Measurements from ENCODE around the gene MAD2L2.

The MAD2L2 gene

GRCh38 chr1:11705596-11705995, 24.6 kb upstream of the MAD2L2 start:
- no peak for DNase-seq (ENCODE audit: low read depth in 3 of 3, low spot score in 1 of 3)

GRCh38 chr1:11704691-11705475, 23.9 kb upstream of the MAD2L2 start:
- DNase-seq (ENCODE audit: low read depth in 3 of 3, low spot score in 1 of 3), result no peak

- no peak for DNase-seq (ENCODE audit: low read depth in 3 of 3, low spot score in 1 of 3)
Observed at GRCh38 chr1:11704194-11704529, 23.2 kb upstream of the MAD2L2 start.

DNA sequence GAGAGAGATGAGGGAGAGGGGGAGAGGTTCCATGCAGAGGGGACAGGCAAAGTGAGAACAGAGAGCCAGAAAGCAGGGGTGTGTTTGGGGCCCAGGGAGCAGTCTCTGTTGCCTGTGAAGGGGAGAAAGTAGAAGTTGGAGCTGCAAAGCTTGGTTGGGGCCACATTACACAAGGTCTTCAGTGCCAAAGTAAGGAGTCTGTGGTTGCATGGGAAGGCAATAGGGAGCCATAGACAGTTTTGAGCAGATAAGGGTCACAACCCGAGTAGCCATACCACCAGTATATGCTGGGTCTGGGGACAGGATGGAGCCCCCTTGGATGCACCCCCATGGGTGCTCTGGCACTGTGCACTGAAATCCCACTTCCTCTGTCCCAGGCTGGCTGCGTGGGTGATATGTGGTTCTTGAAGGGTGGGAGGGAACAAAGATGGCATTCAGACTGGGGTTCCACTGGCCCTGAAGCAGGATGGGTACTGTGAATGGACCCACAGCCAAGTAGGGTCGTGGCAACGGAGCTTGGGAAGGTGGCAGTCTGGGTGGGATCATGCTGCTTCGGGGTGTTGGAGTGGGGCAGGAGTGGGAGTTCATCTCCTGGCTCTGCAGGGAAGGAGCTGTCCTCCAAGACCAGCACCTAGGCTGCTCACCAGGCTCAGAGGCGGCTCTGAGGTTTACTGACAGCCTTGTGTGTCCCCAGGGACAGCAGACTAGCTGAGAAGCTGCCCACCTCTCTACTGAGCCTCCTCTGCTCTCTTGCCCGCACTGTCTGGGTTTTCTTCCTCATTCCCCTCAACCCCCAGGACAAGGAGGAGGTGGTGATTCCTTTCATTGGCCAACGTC, 22.6 kb upstream of the MAD2L2 start:
- no peak for DNase-seq (ENCODE audit: low read depth in 3 of 3, low spot score in 1 of 3)

- no peak for DNase-seq (ENCODE audit: low read depth in 3 of 3, low spot score in 1 of 3)
Observed at GRCh38 chr1:11701981-11702803, 21.2 kb upstream of the MAD2L2 start.

DNA sequence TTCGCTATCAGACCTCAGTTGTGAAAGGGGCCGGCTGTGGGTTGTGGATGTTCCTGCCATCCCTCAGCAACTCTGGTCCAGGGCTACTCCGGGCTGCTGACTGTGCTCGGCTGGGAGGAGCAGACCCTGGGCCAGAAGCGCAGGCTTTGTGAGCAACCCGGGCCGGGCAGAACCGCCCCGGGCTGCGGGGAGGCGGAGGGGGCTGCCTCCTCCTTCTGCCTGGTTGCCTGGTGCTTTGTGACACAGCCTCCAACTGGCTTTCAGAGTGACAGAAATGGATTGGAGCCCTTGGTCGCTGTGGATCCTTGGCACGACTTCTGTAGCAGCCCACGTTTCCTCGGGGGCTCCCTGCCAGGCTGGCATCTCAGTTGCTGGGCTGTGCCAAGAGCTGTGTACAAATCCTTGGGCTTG, 20.6 kb upstream of the MAD2L2 start:
- no peak for DNase-seq (ENCODE audit: low read depth in 3 of 3, low spot score in 1 of 3)

- DNase-seq (ENCODE audit: low read depth in 3 of 3, low spot score in 1 of 3), result no peak
Observed at GRCh38 chr1:11700601-11701467, 19.9 kb upstream of the MAD2L2 start.

- DNase-seq (ENCODE audit: low read depth in 3 of 3, low spot score in 1 of 3), result no peak
Observed at GRCh38 chr1:11697893-11698210, 16.9 kb upstream of the MAD2L2 start.

DNA sequence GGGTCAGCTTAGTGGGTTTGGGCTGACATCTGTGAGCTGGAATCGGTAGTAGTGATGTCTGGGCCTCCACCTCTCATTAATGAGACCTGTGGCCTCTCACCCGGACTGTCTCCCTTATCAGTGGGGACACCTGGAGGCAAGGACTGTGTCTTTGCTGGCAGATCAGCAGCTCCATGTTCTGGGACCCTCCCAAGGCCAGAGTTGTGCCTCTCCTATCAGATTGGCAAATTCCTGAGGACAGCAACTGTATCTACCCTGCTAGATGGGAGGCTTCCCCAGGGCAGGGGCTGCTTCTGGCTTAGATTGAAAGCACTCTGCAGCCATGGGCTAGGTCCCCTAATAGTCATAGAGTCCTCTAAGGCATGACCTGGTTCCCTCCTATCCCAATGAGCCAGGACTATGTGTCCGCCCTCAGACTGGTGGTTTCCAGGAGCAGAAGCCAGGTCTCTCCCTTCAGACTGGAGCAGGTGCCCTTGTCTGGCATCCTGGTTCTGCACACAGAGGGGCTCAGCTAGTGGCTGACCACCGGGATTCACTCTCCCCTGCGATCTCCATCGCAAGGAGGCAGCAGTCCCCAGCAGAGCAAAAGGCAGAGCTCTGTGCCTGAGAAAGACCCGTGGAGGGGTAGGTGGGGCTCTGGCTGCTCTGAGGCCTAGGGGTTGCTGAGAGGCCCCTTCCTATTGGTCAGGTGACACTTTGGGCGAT, 16.4 kb upstream of the MAD2L2 start:
- DNase-seq (ENCODE audit: low read depth in 3 of 3, low spot score in 1 of 3), result no peak

- no peak for DNase-seq (ENCODE audit: low read depth in 3 of 3, low spot score in 1 of 3)
Observed at GRCh38 chr1:11695861-11696260, 14.9 kb upstream of the MAD2L2 start.

- no peak for DNase-seq (ENCODE audit: low read depth in 3 of 3, low spot score in 1 of 3)
Observed at GRCh38 chr1:11693917-11694316, 13.0 kb upstream of the MAD2L2 start.

- no peak for DNase-seq (ENCODE audit: low read depth in 3 of 3, low spot score in 1 of 3)
Observed at GRCh38 chr1:11693024-11693590, 12.2 kb upstream of the MAD2L2 start.

DNA sequence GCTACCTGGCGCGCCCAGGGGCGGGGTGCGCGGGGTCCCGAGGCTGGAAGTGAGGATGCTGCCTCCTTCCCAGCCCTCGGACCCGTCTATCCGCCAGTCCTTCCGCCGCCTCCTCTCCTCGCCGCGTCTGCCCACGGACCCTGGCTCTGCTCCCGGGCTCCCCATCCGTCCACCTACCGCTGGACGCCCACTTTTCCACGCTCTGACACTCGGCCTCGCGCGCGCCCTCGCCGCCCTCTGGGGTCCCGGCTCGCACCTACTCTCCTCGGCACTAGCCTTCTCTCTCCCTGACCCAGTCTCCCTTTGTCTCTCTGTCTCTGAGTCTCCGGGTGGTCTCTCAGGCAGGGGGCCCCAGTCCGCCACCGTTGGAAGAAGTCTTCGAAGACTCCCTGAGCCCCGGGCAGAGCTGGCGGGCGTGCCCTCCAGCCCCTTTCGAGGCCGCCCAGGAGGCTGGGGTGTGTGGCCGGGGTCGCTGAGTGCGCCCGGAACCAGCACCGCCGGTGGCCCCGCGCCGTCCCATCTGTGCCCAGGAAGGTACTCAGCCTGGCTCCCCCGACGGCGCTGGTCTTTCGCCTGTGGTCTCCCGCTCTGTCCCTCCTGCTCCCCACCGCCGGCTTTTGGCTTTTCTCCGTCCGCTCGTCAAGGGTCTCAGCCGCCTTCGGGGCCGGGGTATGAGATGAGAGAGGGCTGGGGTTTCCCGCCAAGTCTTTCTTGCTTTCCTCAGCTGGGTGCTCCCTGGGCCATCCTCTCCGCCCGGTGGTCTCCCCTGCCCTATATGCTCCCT, 11.2 kb upstream of the MAD2L2 start:
- no peak for DNase-seq (ENCODE audit: low read depth in 3 of 3, low spot score in 1 of 3)

- no peak for DNase-seq (ENCODE audit: low read depth in 3 of 3, low spot score in 1 of 3)
Observed at GRCh38 chr1:11691302-11691914, 10.5 kb upstream of the MAD2L2 start, which contains the start of gene DRAXIN. TSS of gene DRAXIN (plus strand) at chr1:11691710. CDS start at chr1:11706259, 14,549 bp downstream.

DNA sequence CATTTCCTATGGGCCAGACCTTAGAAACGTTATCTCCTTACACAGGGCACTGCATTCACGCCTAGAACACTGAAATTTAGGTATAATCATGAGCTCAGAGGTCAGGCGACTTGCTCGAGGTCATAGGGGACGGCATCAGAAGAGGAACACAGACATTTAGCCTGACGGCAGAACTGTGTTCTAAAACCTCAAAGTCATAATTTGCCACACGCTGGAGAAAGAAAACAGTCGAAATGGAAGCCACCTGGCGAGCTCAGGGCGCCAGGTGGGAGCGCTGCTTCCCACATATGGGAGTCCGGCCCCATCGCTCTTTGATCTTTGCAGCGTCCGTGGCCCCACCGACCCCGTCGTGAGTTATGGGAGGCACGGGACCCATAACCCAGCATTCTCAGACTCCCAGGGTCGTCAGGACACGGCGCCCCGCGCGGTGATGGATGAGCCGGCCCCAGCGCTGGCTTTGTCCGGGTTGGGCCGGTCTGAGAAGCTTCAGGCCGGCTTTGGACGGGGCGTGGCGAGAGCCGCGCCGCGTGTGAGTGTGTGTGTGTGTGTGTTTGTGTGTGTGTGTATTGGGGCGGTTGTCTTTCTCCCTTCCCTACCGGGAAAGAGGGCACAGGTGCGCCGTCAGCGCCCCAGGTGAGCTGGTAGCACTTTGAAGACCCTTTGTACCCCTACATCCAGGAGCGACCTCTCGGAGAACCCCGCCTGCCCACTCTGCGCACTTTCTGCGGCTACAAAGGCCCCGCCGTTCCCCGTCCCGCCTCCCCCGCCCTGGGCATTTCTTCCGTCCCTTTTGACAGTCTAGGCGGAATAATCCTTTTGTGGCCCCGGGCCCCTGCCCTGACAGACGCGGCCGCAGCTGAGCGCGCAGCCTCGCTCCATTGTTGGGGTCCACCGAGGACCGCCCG, 9.7 kb upstream of the MAD2L2 start:
- no peak for DNase-seq (ENCODE audit: low read depth in 3 of 3, low spot score in 1 of 3)

- DNase-seq (ENCODE audit: low read depth in 3 of 3, low spot score in 1 of 3), result no peak
Observed at GRCh38 chr1:11688506-11688905, 7.6 kb upstream of the MAD2L2 start.

- no peak for DNase-seq (ENCODE audit: low read depth in 3 of 3, low spot score in 1 of 3)
Observed at GRCh38 chr1:11685210-11685752, 4.3 kb upstream of the MAD2L2 start.
